GM12872 (cell line): Measurements from ENCODE around the gene AP3D1.

Experiments used
- TF ChIP-seq, protein P1 (sequence below): IDR thresholded peaks from 3 replicates; pipeline ENCODE4 v1.5.1; 2011; ENCODE audit warnings: low read depth, mild to moderate bottlenecking, low read length, moderate library complexity; ENCODE audit not compliant: insufficient read depth

The AP3D1 gene

DNA sequence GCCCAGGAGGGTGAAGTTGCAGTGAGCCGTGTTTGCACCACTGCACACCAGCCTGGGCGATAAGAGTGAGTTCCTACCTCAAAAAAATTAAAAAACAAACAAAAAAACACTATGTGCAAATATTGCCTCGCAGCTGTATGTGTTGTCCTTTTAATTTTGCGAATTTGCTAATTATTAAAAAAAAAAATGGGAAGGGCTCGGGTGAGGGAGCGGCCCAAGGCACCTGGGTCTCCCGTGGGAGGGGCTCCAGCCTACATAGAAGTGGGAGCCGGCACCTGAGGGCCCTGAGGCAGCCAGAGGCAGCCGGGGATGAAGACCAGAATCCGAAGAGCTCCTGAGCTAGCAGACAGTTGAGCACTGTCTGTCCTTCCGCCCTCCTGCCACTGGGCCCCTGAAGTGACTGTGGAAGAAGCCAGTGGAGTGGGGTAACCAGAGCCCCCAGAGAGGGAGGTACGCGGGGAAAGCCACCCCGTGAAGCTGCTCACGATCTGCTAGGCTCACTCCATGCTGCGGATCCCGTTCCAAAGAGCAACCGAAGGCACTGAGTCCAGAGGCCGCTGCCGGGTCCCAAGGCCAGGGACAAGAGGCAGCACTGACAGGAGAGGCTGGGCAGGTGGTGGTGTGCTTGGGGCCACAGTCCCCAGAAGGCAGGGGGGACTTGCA, 48.2 kb downstream of the AP3D1 start:
- TF ChIP-seq, protein P1, sequence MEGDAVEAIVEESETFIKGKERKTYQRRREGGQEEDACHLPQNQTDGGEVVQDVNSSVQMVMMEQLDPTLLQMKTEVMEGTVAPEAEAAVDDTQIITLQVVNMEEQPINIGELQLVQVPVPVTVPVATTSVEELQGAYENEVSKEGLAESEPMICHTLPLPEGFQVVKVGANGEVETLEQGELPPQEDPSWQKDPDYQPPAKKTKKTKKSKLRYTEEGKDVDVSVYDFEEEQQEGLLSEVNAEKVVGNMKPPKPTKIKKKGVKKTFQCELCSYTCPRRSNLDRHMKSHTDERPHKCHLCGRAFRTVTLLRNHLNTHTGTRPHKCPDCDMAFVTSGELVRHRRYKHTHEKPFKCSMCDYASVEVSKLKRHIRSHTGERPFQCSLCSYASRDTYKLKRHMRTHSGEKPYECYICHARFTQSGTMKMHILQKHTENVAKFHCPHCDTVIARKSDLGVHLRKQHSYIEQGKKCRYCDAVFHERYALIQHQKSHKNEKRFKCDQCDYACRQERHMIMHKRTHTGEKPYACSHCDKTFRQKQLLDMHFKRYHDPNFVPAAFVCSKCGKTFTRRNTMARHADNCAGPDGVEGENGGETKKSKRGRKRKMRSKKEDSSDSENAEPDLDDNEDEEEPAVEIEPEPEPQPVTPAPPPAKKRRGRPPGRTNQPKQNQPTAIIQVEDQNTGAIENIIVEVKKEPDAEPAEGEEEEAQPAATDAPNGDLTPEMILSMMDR = no peak

GRCh38 chr19:2101417-2102335, 49.7 kb downstream of the AP3D1 start:
- TF ChIP-seq, protein P1 = no peak

GRCh38 chr19:2100719-2101061, 50.7 kb downstream of the AP3D1 start:
- TF ChIP-seq, protein P1 = no peak

DNA sequence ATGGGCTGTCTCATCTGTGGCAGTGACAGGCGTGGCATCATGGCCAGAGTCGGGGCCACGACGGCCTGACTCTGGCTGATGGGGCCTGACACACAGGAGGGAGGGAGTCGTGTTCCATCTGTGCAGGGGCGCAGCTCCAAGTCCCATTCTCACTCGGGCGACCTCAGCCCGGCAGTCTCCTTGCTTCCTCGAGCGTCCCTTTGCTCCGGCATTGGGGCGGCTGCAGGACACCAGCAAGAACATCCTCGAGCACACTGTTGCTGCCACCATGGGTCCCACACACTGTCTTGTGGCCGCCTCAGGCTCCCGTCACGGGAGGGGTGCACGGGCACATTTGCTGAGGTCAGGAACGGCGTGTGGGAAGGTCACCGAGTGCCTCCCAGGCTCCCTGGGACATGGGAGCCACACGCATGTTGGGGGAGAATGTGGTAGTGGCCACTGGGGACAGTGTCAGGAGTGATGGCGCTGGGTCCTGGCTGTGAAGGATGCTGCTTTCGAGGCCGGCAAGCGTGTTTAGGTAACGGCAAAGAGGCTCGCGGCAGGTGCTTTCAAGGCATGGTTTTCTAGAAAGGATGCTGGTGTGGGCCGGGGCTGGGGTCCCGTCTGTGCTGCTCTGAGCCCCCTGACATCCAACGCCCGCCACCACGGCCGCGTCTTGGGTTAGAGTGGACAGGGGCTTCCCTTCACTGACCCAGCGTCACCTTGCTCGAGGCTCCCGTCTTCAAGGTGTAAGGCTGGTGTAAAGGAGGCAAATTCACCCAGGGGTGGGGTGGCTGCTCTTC, 51.2 kb downstream of the AP3D1 start:
- TF ChIP-seq, protein P1 = no peak

- TF ChIP-seq, protein P1 = no peak
Measured at GRCh38 chr19:2099054-2099501, 52.3 kb downstream of the AP3D1 start.

DNA sequence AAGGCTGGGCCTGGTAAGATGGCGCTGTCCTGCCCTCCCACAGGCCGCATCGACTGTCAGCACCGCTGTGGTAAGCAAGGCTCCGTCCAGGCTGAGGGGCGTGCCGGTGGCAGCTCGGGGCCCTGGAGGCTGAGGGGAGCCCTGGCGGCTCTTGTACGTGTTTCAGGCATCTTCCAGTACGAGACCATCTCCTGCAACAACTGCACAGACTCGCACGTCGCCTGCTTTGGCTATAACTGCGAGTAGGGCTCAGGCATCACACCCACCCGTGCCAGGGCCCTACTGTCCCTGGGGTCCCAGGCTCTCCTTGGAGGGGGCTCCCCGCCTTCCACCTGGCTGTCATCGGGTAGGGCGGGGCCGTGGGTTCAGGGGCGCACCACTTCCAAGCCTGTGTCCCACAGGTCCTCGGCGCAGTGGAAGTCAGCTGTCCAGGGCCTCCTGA, 53.5 kb downstream of the AP3D1 start:
- TF ChIP-seq, protein P1 = no peak
